OCI-LY3 (cell line): Measurements from ENCODE around the gene GAS7.

Experiments
- H2AFZ ChIP-seq: fragments of 200-600, 300-600 bp; shearing (Covaris generic); 2 replicates; pipeline ENCODE4 v1.6.0; 2014; ENCODE audit warnings: antibody characterized with exemption, low read depth, low read length
- H3K27ac ChIP-seq: fragments of 200-600, 300-600 bp; sonication (generic); 2 replicates; pipeline ENCODE4 v1.5.1; 2014; ENCODE audit warnings: mild to moderate bottlenecking, low read length, moderate library complexity, mixed read lengths
- H3K27me3 ChIP-seq: fragments of 200-600, 300-600 bp; sonication (generic); 2 replicates; pipeline ENCODE4 v1.6.1; 2014; ENCODE audit warnings: low read depth, low read length, mixed read lengths
- H3K36me3 ChIP-seq: fragments of 200-600, 300-600 bp; sonication (generic); replicated peaks from 2 replicates; pipeline ENCODE3; 2014; ENCODE audit warnings: low read depth, low read length, mixed read lengths
- H3K4me1 ChIP-seq: fragments of 300-600, 200-600 bp; sonication (generic); 2 replicates; pipeline ENCODE4 v1.6.1; 2014; ENCODE audit warnings: low read length, mixed read lengths
- H3K4me2 ChIP-seq: fragments of 200-600, 300-600 bp; sonication (generic); 2 replicates; pipeline ENCODE4 v1.6.1; 2014; ENCODE audit warnings: low read length, mixed read lengths
- H3K4me3 ChIP-seq: fragments of 300-600, 200-600 bp; sonication (generic); 2 replicates; pipeline ENCODE4 v1.5.1; 2014; ENCODE audit warnings: antibody characterized with exemption, mild to moderate bottlenecking, low read length, moderate library complexity
- H3K79me2 ChIP-seq: fragments of 300-600, 200-600 bp; shearing (Covaris generic); 2 replicates; pipeline ENCODE4 v1.6.1; 2014; ENCODE audit warnings: mild to moderate bottlenecking, low read length, mixed read lengths
- H3K9ac ChIP-seq: fragments of 300-600, 200-600 bp; shearing (Covaris generic); 2 replicates; pipeline ENCODE4 v1.6.0; 2014; ENCODE audit warnings: mild to moderate bottlenecking, low read length, moderate library complexity
- H3K9me3 ChIP-seq: fragments of 200-600, 300-600 bp; shearing (Covaris generic); 2 replicates; pipeline ENCODE4 v1.6.1; 2014; ENCODE audit warnings: low read length, mixed read lengths; ENCODE audit not compliant: insufficient read depth
- H4K20me1 ChIP-seq: fragments of 200-600, 300-600 bp; sonication (generic); 2 replicates; pipeline ENCODE4 v1.6.1; 2016; ENCODE audit warnings: low read length, mixed read lengths; ENCODE audit not compliant: insufficient read depth
- CTCF ChIP-seq: fragments of 200-600, 300-600 bp; sonication (generic); IDR thresholded peaks from 2 replicates; pipeline ENCODE4 v1.5.1; 2014; ENCODE audit warnings: antibody characterized with exemption, low read length, low read depth
- EZH2phosphoT487 ChIP-seq: fragments of 200-600 bp; shearing (Covaris generic); IDR thresholded peaks from 2 replicates; pipeline ENCODE4 v1.6.1; 2018; ENCODE audit warnings: antibody characterized with exemption, mixed run types, low read depth

The GAS7 gene

GRCh38 chr17:10121971-10122707 is 76.3 kb downstream of the GAS7 start:
- Histone ChIP-seq H3K4me3 (no peak overlapping the region), H3K9ac (no peak overlapping the region), H3K4me1 (no peaks in the 10 kb centered on the region), H3K27ac (no peak overlapping the region), H3K9me3 (no peaks in the 10 kb centered on the region), H3K27me3 (no peaks in the 10 kb centered on the region), H4K20me1 (no peaks in the 10 kb centered on the region), H3K36me3 (no peaks in the 10 kb centered on the region), H2AFZ (no peak overlapping the region), H3K79me2 (no peaks in the 10 kb centered on the region), H3K4me2 (no peak overlapping the region)
- TF ChIP-seq EZH2phosphoT487 (no peak), CTCF (no peak)

GRCh38 chr17:10120749-10121148 is 77.7 kb downstream of the GAS7 start:
- Histone ChIP-seq H3K9me3 (no peaks in the 10 kb centered on the region), H4K20me1 (no peaks in the 10 kb centered on the region), H3K4me2 (no peak overlapping the region), H3K27me3 (no peaks in the 10 kb centered on the region), H3K27ac (no peak overlapping the region), H3K36me3 (no peaks in the 10 kb centered on the region), H3K4me1 (no peaks in the 10 kb centered on the region), H3K4me3 (no peak overlapping the region), H2AFZ (no peak overlapping the region), H3K9ac (no peak overlapping the region), H3K79me2 (no peaks in the 10 kb centered on the region)
- TF ChIP-seq CTCF (no peak), EZH2phosphoT487 (no peak)

- Histone ChIP-seq H3K36me3 (no peaks in the 10 kb centered on the region), H3K9me3 (no peaks in the 10 kb centered on the region), H3K4me3 (no peak overlapping the region), H3K27me3 (no peaks in the 10 kb centered on the region), H3K9ac (no peak overlapping the region), H3K79me2 (no peaks in the 10 kb centered on the region), H2AFZ (no peak overlapping the region), H4K20me1 (no peaks in the 10 kb centered on the region), H3K27ac (no peak overlapping the region), H3K4me2 (no peak overlapping the region), H3K4me1 (no peaks in the 10 kb centered on the region)
- TF ChIP-seq EZH2phosphoT487 (no peak), CTCF (no peak)
Measured at GRCh38 chr17:10120109-10120485, 78.3 kb downstream of the GAS7 start.

GRCh38 chr17:10119203-10120108 is 79.0 kb downstream of the GAS7 start:
- Histone ChIP-seq H4K20me1 (no peaks in the 10 kb centered on the region), H3K79me2 (no peaks in the 10 kb centered on the region), H3K4me1 (no peaks in the 10 kb centered on the region), H3K27me3 (no peaks in the 10 kb centered on the region), H3K27ac (no peak overlapping the region), H3K36me3 (no peaks in the 10 kb centered on the region), H3K9ac (no peak overlapping the region), H2AFZ (no peak overlapping the region), H3K4me2 (no peak overlapping the region), H3K4me3 (no peak overlapping the region), H3K9me3 (no peaks in the 10 kb centered on the region)
- no peak for TF ChIP-seq CTCF
- no peak for TF ChIP-seq EZH2phosphoT487
